Measurements from ENCODE around the gene ABCB9. TPM values are rescaled to one million over a fixed set of nuclear protein-coding genes. Genes with fewer than 3 reads are reported as not detected.
"Not testable (repeated sequence)": the region's sequence is repeated elsewhere in the genome, so short reads cannot be mapped to it uniquely, and the experiment has no call there.

The ABCB9 gene
- total RNA-seq, 2 experiments from 2014 or later = 4.7 to 6.7 TPM

GRCh38 chr12:122948605-122949004 lies 17.7 kb downstream of the ABCB9 start:
- CTCF ChIA-PET = interaction anchor here (0.5 to 1.7 kb wide), 6 partner anchors 8 to 87 kb away, joined by 3 to 8 read pairs (median 4); no protein-coding TSS in a partner anchor
- no peaks in the 10 kb centered on the region for H3K36me3 Mint-ChIP-seq (ENCODE audit: low read depth)
- POLR2A ChIA-PET = no interaction called here
- no peak overlapping the region for H3K4me3 Mint-ChIP-seq
- no peak for DNase-seq
- H3K9me3 Mint-ChIP-seq = no peaks in the 10 kb centered on the region
- peaks cover 2% of the 10 kb centered on the region for H3K27me3 Mint-ChIP-seq
- peaks cover 29% of the 10 kb centered on the region for H3K4me1 Mint-ChIP-seq
- H3K27ac Mint-ChIP-seq = no peak overlapping the region

- Mint-ChIP-seq H3K27me3 (peaks cover 2% of the 10 kb centered on the region), H3K4me1 (peaks cover 38% of the 10 kb centered on the region), H3K36me3 (ENCODE audit: low read depth) (no peaks in the 10 kb centered on the region), H3K9me3 (no peaks in the 10 kb centered on the region), H3K4me3 (no peak overlapping the region), H3K27ac (peak overlapping the region; percentile 67)
- POLR2A ChIA-PET = no interaction called here
- CTCF ChIA-PET = interaction anchor here (1.0 to 1.7 kb wide), 6 partner anchors 9 to 154 kb away, joined by 3 to 6 read pairs (median 3); no protein-coding TSS in a partner anchor
- no peak for DNase-seq
Measured at GRCh38 chr12:122947352-122947792, 18.9 kb downstream of the ABCB9 start.

- POLR2A ChIA-PET = no interaction called here
- Mint-ChIP-seq H3K27me3 (peaks cover 2% of the 10 kb centered on the region), H3K9me3 (no peaks in the 10 kb centered on the region), H3K36me3 (ENCODE audit: low read depth) (no peaks in the 10 kb centered on the region), H3K4me3 (no peak overlapping the region), H3K27ac (peak overlapping the region; percentile 67), H3K4me1 (peaks cover 34% of the 10 kb centered on the region)
- DNase-seq = peak; percentile 76
- CTCF ChIA-PET = interaction anchor here (1.2 to 1.7 kb wide), 5 partner anchors 10 to 153 kb away, joined by 3 to 6 read pairs (median 3); no protein-coding TSS in a partner anchor
Measured at GRCh38 chr12:122946690-122947341, 19.4 kb downstream of the ABCB9 start.

- peaks cover 2% of the 10 kb centered on the region for H3K27me3 Mint-ChIP-seq
- H3K4me1 Mint-ChIP-seq = peaks cover 34% of the 10 kb centered on the region
- ChIA-PET CTCF (interaction anchor here (0.6 to 1.4 kb wide), 7 partner anchors 11 to 151 kb away, joined by 3 to 4 read pairs (median 3); no protein-coding TSS in a partner anchor), POLR2A (no interaction called here)
- H3K36me3 Mint-ChIP-seq (ENCODE audit: low read depth) = no peaks in the 10 kb centered on the region
- no peak for DNase-seq
- no peak overlapping the region for H3K27ac Mint-ChIP-seq
- H3K9me3 Mint-ChIP-seq = no peaks in the 10 kb centered on the region
- H3K4me3 Mint-ChIP-seq = no peak overlapping the region
Measured at GRCh38 chr12:122944605-122945592, 21.4 kb downstream of the ABCB9 start.

GRCh38 chr12:122943196-122943595 lies 23.1 kb downstream of the ABCB9 start:
- H3K27ac Mint-ChIP-seq = no peak overlapping the region
- H3K27me3 Mint-ChIP-seq = peaks cover 2% of the 10 kb centered on the region
- peaks cover 33% of the 10 kb centered on the region for H3K4me1 Mint-ChIP-seq
- H3K36me3 Mint-ChIP-seq (ENCODE audit: low read depth) = no peaks in the 10 kb centered on the region
- no peak for DNase-seq
- H3K9me3 Mint-ChIP-seq = no peaks in the 10 kb centered on the region
- CTCF ChIA-PET = interaction anchor here (0.6 to 1.6 kb wide), 2 partner anchors 28 to 82 kb away, joined by 3 to 4 read pairs; no protein-coding TSS in a partner anchor
- no peak overlapping the region for H3K4me3 Mint-ChIP-seq
- POLR2A ChIA-PET = no interaction called here

- DNase-seq = no peak
- POLR2A ChIA-PET = no interaction called here
- no peaks in the 10 kb centered on the region for H3K9me3 Mint-ChIP-seq
- H3K27ac Mint-ChIP-seq = no peak overlapping the region
- CTCF ChIA-PET = interaction anchor here (0.6 to 1.6 kb wide), 4 partner anchors 9 to 82 kb away, joined by 3 to 4 read pairs (median 3); no protein-coding TSS in a partner anchor
- peaks cover 2% of the 10 kb centered on the region for H3K27me3 Mint-ChIP-seq
- H3K36me3 Mint-ChIP-seq (ENCODE audit: low read depth) = no peaks in the 10 kb centered on the region
- peaks cover 29% of the 10 kb centered on the region for H3K4me1 Mint-ChIP-seq
- H3K4me3 Mint-ChIP-seq = no peak overlapping the region
Measured at GRCh38 chr12:122942637-122943036, 23.6 kb downstream of the ABCB9 start.

GRCh38 chr12:122941351-122941750 lies 24.9 kb downstream of the ABCB9 start:
- H3K4me3 Mint-ChIP-seq; POLR2A ChIA-PET; H3K9me3 Mint-ChIP-seq; H3K27me3 Mint-ChIP-seq; DNase-seq; H3K36me3 Mint-ChIP-seq (ENCODE audit: low read depth); H3K27ac Mint-ChIP-seq: not testable (repeated sequence)
- CTCF ChIA-PET = interaction anchor here (1.6 kb wide), 1 partner anchor 80 kb away, joined by 4 read pairs; no protein-coding TSS in a partner anchor
- peaks cover 16% of the 10 kb centered on the region for H3K4me1 Mint-ChIP-seq

GRCh38 chr12:122939125-122939524 lies 27.1 kb downstream of the ABCB9 start:
- Mint-ChIP-seq H3K27me3 (no peaks in the 10 kb centered on the region), H3K4me1 (peaks cover 10% of the 10 kb centered on the region), H3K9me3 (no peaks in the 10 kb centered on the region), H3K36me3 (ENCODE audit: low read depth) (no peaks in the 10 kb centered on the region), H3K4me3 (no peak overlapping the region), H3K27ac (no peak overlapping the region)
- POLR2A ChIA-PET = no interaction called here
- CTCF ChIA-PET = interaction anchor here (0.9 to 1.5 kb wide), 2 partner anchors 47 to 53 kb away, joined by 3 to 4 read pairs; no protein-coding TSS in a partner anchor
- DNase-seq = no peak

GRCh38 chr12:122937622-122938091 lies 28.6 kb downstream of the ABCB9 start:
- Mint-ChIP-seq H3K4me3 (no peak overlapping the region), H3K36me3 (ENCODE audit: low read depth) (no peaks in the 10 kb centered on the region), H3K27ac (no peak overlapping the region), H3K4me1 (peaks cover 1% of the 10 kb centered on the region), H3K9me3 (no peaks in the 10 kb centered on the region), H3K27me3 (no peaks in the 10 kb centered on the region)
- CTCF ChIA-PET = interaction anchor here (0.6 kb wide), 1 partner anchor 15 kb away, joined by 4 read pairs; no protein-coding TSS in a partner anchor
- POLR2A ChIA-PET = no interaction called here
- DNase-seq = no peak

- Mint-ChIP-seq H3K4me3 (no peak overlapping the region), H3K9me3 (no peaks in the 10 kb centered on the region), H3K4me1 (no peaks in the 10 kb centered on the region), H3K27ac (no peak overlapping the region), H3K27me3 (no peaks in the 10 kb centered on the region), H3K36me3 (ENCODE audit: low read depth) (no peaks in the 10 kb centered on the region)
- DNase-seq = no peak
- POLR2A ChIA-PET = no interaction called here
- CTCF ChIA-PET = no interaction called here
Measured at GRCh38 chr12:122935318-122935717, 30.9 kb downstream of the ABCB9 start.

GRCh38 chr12:122934722-122935121 lies 31.5 kb downstream of the ABCB9 start:
- H3K27ac Mint-ChIP-seq = no peak overlapping the region
- DNase-seq = no peak
- H3K27me3 Mint-ChIP-seq = no peaks in the 10 kb centered on the region
- no peaks in the 10 kb centered on the region for H3K36me3 Mint-ChIP-seq (ENCODE audit: low read depth)
- H3K9me3 Mint-ChIP-seq = no peaks in the 10 kb centered on the region
- no peaks in the 10 kb centered on the region for H3K4me1 Mint-ChIP-seq
- ChIA-PET CTCF (interaction anchor here (0.7 kb wide), 1 partner anchor 37 kb away, joined by 4 read pairs; no protein-coding TSS in a partner anchor), POLR2A (no interaction called here)
- no peak overlapping the region for H3K4me3 Mint-ChIP-seq

- POLR2A ChIA-PET = no interaction called here
- H3K27me3 Mint-ChIP-seq = no peaks in the 10 kb centered on the region
- H3K9me3 Mint-ChIP-seq = no peaks in the 10 kb centered on the region
- H3K4me3 Mint-ChIP-seq = no peak overlapping the region
- H3K27ac Mint-ChIP-seq = no peak overlapping the region
- no peak for DNase-seq
- CTCF ChIA-PET = no interaction called here
- peaks cover 7% of the 10 kb centered on the region for H3K4me1 Mint-ChIP-seq
- no peaks in the 10 kb centered on the region for H3K36me3 Mint-ChIP-seq (ENCODE audit: low read depth)
Measured at GRCh38 chr12:122932207-122932606, 34.1 kb downstream of the ABCB9 start.
